ENCODE measurements around the gene GPR55. TPM values are rescaled to one million over a fixed set of nuclear protein-coding genes. Genes with fewer than 3 reads are reported as not detected.

The GPR55 gene
- total RNA-seq, 1 donor from 2014 or later, result not detected

DNA sequence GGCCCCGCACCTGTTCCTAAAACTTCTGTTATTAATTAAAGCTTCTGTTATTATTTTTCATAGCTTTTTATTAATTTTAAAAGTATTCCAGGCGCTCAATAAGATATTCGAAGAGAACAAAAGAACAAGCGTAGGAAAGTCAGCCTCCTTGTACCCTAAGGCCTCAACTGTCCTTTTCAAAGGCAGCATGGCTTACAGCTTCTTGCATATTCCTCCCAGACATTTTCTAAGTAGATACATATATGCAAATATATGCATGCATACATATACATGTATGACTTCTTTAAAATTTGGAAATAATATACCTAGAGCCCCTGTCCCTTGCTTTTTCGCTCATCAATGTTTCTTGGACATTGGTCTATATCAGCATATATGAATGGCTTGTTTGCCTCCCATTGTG lies 12.3 kb downstream of the GPR55 start:
- peaks cover 6% of the 10 kb centered on the region for H3K27me3 Mint-ChIP-seq (ENCODE audit: insufficient read depth, low read depth)
- no peaks in the 10 kb centered on the region for H3K36me3 Mint-ChIP-seq
- no peak overlapping the region for H3K4me3 ChIP-seq
- H2AFZ ChIP-seq (replicated peaks), result no peak overlapping the region
- no peak overlapping the region for H3K9ac ChIP-seq
- H3K27ac Mint-ChIP-seq, result no peak overlapping the region
- no peak overlapping the region for H3K27ac ChIP-seq
- H3K27me3 ChIP-seq, result no peaks in the 10 kb centered on the region
- no peak for TF ChIP-seq EZH2phosphoT487 (IDR thresholded peaks at IDR 0.05)
- no peak for TF ChIP-seq EZH2 (IDR thresholded peaks at IDR 0.05)
- TF ChIP-seq, protein P1, sequence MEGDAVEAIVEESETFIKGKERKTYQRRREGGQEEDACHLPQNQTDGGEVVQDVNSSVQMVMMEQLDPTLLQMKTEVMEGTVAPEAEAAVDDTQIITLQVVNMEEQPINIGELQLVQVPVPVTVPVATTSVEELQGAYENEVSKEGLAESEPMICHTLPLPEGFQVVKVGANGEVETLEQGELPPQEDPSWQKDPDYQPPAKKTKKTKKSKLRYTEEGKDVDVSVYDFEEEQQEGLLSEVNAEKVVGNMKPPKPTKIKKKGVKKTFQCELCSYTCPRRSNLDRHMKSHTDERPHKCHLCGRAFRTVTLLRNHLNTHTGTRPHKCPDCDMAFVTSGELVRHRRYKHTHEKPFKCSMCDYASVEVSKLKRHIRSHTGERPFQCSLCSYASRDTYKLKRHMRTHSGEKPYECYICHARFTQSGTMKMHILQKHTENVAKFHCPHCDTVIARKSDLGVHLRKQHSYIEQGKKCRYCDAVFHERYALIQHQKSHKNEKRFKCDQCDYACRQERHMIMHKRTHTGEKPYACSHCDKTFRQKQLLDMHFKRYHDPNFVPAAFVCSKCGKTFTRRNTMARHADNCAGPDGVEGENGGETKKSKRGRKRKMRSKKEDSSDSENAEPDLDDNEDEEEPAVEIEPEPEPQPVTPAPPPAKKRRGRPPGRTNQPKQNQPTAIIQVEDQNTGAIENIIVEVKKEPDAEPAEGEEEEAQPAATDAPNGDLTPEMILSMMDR (IDR thresholded peaks at IDR 0.05), result no peak
- no peak overlapping the region for H3K4me3 Mint-ChIP-seq
- H3K4me1 ChIP-seq, result peaks cover 5% of the 10 kb centered on the region
- H3K4me2 ChIP-seq, result no peak overlapping the region
- no peaks in the 10 kb centered on the region for H3K79me2 ChIP-seq (ENCODE audit: low read depth)
- H3K9me3 Mint-ChIP-seq, result peaks cover 6% of the 10 kb centered on the region
- no peak for DNase-seq (ENCODE audit: low spot score)
- peaks cover 52% of the 10 kb centered on the region for H3K4me1 Mint-ChIP-seq
- no peaks in the 10 kb centered on the region for H4K20me1 ChIP-seq (ENCODE audit: low read depth)
- H3K36me3 ChIP-seq, result no peaks in the 10 kb centered on the region
- H3F3A ChIP-seq (ENCODE audit: low read depth), result no peaks in the 10 kb centered on the region
- no peaks in the 10 kb centered on the region for H3K9me3 ChIP-seq (ENCODE audit: low read depth)

DNA sequence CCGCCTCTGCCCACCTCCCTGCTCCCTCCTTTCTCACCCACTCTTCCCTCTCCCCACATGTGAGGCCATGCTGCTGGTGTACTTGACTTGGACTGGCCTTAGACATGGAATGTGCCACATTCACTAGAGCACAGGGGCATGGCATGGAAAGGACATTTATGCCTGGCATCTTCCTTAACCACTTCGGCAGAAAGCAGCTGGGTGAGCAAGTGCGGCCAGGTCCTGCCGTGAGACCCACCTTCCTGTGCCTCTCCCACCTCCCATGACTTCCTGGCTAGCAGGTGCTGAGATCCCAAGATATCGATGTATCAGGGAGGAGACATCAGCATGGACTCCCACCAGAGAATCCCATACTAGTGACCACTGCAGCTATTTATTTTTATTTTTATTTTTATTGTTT lies 13.0 kb downstream of the GPR55 start:
- TF ChIP-seq, protein P1 (IDR thresholded peaks at IDR 0.05), result no peak
- no peak for TF ChIP-seq EZH2phosphoT487 (IDR thresholded peaks at IDR 0.05)
- no peak for TF ChIP-seq EZH2 (IDR thresholded peaks at IDR 0.05)
- Mint-ChIP-seq H3K36me3 (no peaks in the 10 kb centered on the region), H3K4me1 (peaks cover 57% of the 10 kb centered on the region), H3K27me3 (ENCODE audit: insufficient read depth, low read depth) (peaks cover 8% of the 10 kb centered on the region), H3K9me3 (peaks cover 8% of the 10 kb centered on the region), H3K27ac (no peak overlapping the region), H3K4me3 (no peak overlapping the region)
- Histone ChIP-seq H3F3A (ENCODE audit: low read depth) (no peaks in the 10 kb centered on the region), H3K4me3 (no peak overlapping the region), H3K79me2 (ENCODE audit: low read depth) (no peaks in the 10 kb centered on the region), H3K9ac (no peak overlapping the region), H3K4me1 (peaks cover 5% of the 10 kb centered on the region), H3K9me3 (ENCODE audit: low read depth) (no peaks in the 10 kb centered on the region), H3K27me3 (no peaks in the 10 kb centered on the region), H2AFZ (replicated peaks) (no peak overlapping the region), H3K36me3 (no peaks in the 10 kb centered on the region), H3K4me2 (no peak overlapping the region), H4K20me1 (ENCODE audit: low read depth) (no peaks in the 10 kb centered on the region), H3K27ac (no peak overlapping the region)
- no peak for DNase-seq (ENCODE audit: low spot score)

DNA sequence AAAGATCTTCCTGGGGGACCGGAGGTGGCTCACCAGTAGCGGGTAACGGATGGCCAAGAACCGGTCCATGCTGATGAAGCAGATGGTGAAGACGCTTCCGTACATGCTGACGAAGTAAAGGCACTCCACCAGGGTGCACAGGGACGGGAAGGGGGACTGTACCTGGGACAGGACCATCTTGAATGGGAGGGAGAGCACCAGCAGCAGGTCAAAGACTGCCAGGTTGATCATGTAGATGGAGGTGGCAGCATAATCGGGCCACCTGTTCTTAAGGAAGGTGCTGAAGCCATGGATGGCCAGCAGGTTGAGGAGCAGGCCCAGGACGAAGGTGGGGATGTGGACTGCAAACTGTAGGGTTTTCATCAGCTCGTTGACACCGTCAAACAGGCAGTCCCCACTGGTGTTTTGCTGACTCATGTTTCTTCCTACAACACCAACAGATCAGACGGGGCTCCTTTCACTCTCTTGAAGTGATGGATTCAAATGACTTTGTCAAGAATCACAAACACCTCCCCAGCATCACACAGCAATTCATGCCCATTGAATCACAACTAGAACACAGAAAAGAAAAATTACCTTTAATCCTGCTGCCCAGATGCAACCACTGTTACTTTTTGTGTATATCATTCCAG lies 14.4 kb downstream of the GPR55 start:
- no peak overlapping the region for H2AFZ ChIP-seq (replicated peaks)
- Mint-ChIP-seq H3K4me3 (no peak overlapping the region), H3K9me3 (peaks cover 8% of the 10 kb centered on the region), H3K27me3 (ENCODE audit: insufficient read depth, low read depth) (peaks cover 16% of the 10 kb centered on the region), H3K36me3 (no peaks in the 10 kb centered on the region), H3K27ac (peak overlapping the region; percentile 5), H3K4me1 (peaks cover 57% of the 10 kb centered on the region)
- DNase-seq (ENCODE audit: low spot score), result no peak
- TF ChIP-seq, protein P1 (IDR thresholded peaks at IDR 0.05), result no peak
- TF ChIP-seq EZH2 (IDR thresholded peaks at IDR 0.05) (no peak), EZH2phosphoT487 (IDR thresholded peaks at IDR 0.05) (no peak)
- no peak overlapping the region for H3K4me2 ChIP-seq
- no peaks in the 10 kb centered on the region for H3F3A ChIP-seq (ENCODE audit: low read depth)
- H3K9me3 ChIP-seq (ENCODE audit: low read depth), result no peaks in the 10 kb centered on the region
- H3K9ac ChIP-seq, result no peak overlapping the region
- H3K27me3 ChIP-seq, result peaks cover 2% of the 10 kb centered on the region
- no peaks in the 10 kb centered on the region for H4K20me1 ChIP-seq (ENCODE audit: low read depth)
- H3K4me1 ChIP-seq, result peaks cover 7% of the 10 kb centered on the region
- no peaks in the 10 kb centered on the region for H3K36me3 ChIP-seq
- H3K4me3 ChIP-seq, result no peak overlapping the region
- H3K79me2 ChIP-seq (ENCODE audit: low read depth), result no peaks in the 10 kb centered on the region
- H3K27ac ChIP-seq, result no peak overlapping the region

Data from neural progenitor cell (in vitro differentiated cells).